Rectal smooth muscle tissue (tissue), 1 donor: ENCODE results near the gene TCEA3.
"Not testable (repeated sequence)": the region's sequence is repeated elsewhere in the genome, so short reads cannot be mapped to it uniquely, and the experiment has no call there.

Source experiments
- H3K27ac ChIP-seq: one replicate; pipeline ENCODE4 v1.7.0; 2013; ENCODE audit warnings: low read depth, low read length, inconsistent platforms
- H3K27me3 ChIP-seq: one replicate; pipeline ENCODE4 v1.7.0; 2013; ENCODE audit warnings: low read length; ENCODE audit not compliant: control insufficient read depth, insufficient read depth
- H3K36me3 ChIP-seq: one replicate; pipeline ENCODE4 v1.7.0; 2013; ENCODE audit warnings: low read length; ENCODE audit not compliant: control insufficient read depth, insufficient read depth
- H3K4me1 ChIP-seq: one replicate; pipeline ENCODE4 v1.7.0; 2013; ENCODE audit warnings: low read length; ENCODE audit not compliant: control insufficient read depth, insufficient read depth
- H3K4me3 ChIP-seq: one replicate; pipeline ENCODE4 v1.7.0; 2013; ENCODE audit warnings: low read length
- H3K9ac ChIP-seq: one replicate; pipeline ENCODE4 v1.7.0; 2013; ENCODE audit warnings: low read length

TCEA3 gene

GRCh38 chr1:23376890-23377811, 47.4 kb downstream of the TCEA3 start:
- H3K36me3 ChIP-seq = peaks cover 4% of the 10 kb centered on the region
- peak overlapping the region; percentile 86 for H3K27ac ChIP-seq
- peaks cover 9% of the 10 kb centered on the region for H3K4me1 ChIP-seq
- no peak overlapping the region for H3K4me3 ChIP-seq
- no peaks in the 10 kb centered on the region for H3K27me3 ChIP-seq
- no peak overlapping the region for H3K9ac ChIP-seq

- H3K36me3 ChIP-seq, H3K27me3 ChIP-seq, H3K4me3 ChIP-seq, H3K27ac ChIP-seq, H3K9ac ChIP-seq: not testable (repeated sequence)
- H3K4me1 ChIP-seq = peaks cover 33% of the 10 kb centered on the region
These were observed 50.3 kb downstream of the TCEA3 start for GRCh38 chr1:23374079-23374735.

- H3K4me1 ChIP-seq = peaks cover 35% of the 10 kb centered on the region
- H3K27ac ChIP-seq = no peak overlapping the region
- no peaks in the 10 kb centered on the region for H3K27me3 ChIP-seq
These were observed 52.3 kb downstream of the TCEA3 start for GRCh38 chr1:23371987-23372880.

GRCh38 chr1:23370709-23371584, 53.6 kb downstream of the TCEA3 start:
- no peaks in the 10 kb centered on the region for H3K27me3 ChIP-seq
- H3K9ac ChIP-seq = no peak overlapping the region
- H3K36me3 ChIP-seq = no peaks in the 10 kb centered on the region
- peak overlapping the region; percentile 96 for H3K27ac ChIP-seq
- peak overlapping the region; percentile 0 for H3K4me3 ChIP-seq
- H3K4me1 ChIP-seq = peaks cover 36% of the 10 kb centered on the region

More at GRCh38 chr1:23371987-23372880, 52.3 kb downstream of the TCEA3 start:
- no peak overlapping the region for H3K9ac ChIP-seq
- no peak overlapping the region for H3K4me3 ChIP-seq
- no peaks in the 10 kb centered on the region for H3K36me3 ChIP-seq

- H3K27ac ChIP-seq = peak overlapping the region; percentile 96
- H3K9ac ChIP-seq = no peak overlapping the region
- peaks cover 36% of the 10 kb centered on the region for H3K4me1 ChIP-seq
- H3K4me3 ChIP-seq = peak overlapping the region; percentile 92
- no peaks in the 10 kb centered on the region for H3K36me3 ChIP-seq
- H3K27me3 ChIP-seq = no peaks in the 10 kb centered on the region
These were observed 54.2 kb downstream of the TCEA3 start for GRCh38 chr1:23370330-23370708.

- Histone ChIP-seq H3K36me3 (peaks cover 3% of the 10 kb centered on the region), H3K4me1 (peaks cover 36% of the 10 kb centered on the region), H3K27ac (peak within 1 kb of the TSS; percentile 96), H3K9ac (peak within 1 kb of the TSS; percentile 82), H3K27me3 (no peaks in the 10 kb centered on the region), H3K4me3 (peak within 1 kb of the TSS; percentile 92)
These were observed 55.1 kb downstream of the TCEA3 start, which contains the start of gene ZNF436 for GRCh38 chr1:23369335-23370013. Gene ZNF436 (minus strand): TSS chr1:23369836. CDS start chr1:23368005, 1,831 bp downstream.

- Histone ChIP-seq H3K4me3 (peak overlapping the region; percentile 92), H3K36me3 (peaks cover 6% of the 10 kb centered on the region), H3K4me1 (peaks cover 36% of the 10 kb centered on the region)
These were observed 55.8 kb downstream of the TCEA3 start for GRCh38 chr1:23368562-23369334.

GRCh38 chr1:23367791-23368561, 56.6 kb downstream of the TCEA3 start:
- Histone ChIP-seq H3K9ac (peak overlapping the region; percentile 83), H3K36me3 (peaks cover 12% of the 10 kb centered on the region), H3K4me1 (peaks cover 36% of the 10 kb centered on the region), H3K27me3 (no peaks in the 10 kb centered on the region), H3K27ac (peak overlapping the region; percentile 96), H3K4me3 (peak overlapping the region; percentile 94)

More at GRCh38 chr1:23368562-23369334, 55.8 kb downstream of the TCEA3 start:
- H3K9ac ChIP-seq = peak overlapping the region; percentile 82
- H3K27me3 ChIP-seq = no peaks in the 10 kb centered on the region
- peak overlapping the region; percentile 96 for H3K27ac ChIP-seq

- H3K4me1 ChIP-seq = peaks cover 36% of the 10 kb centered on the region
- H3K36me3 ChIP-seq = peaks cover 18% of the 10 kb centered on the region
- H3K9ac ChIP-seq = peak overlapping the region; percentile 83
- peak overlapping the region; percentile 80 for H3K27ac ChIP-seq
- H3K4me3 ChIP-seq = peak overlapping the region; percentile 94
- H3K27me3 ChIP-seq = no peaks in the 10 kb centered on the region
These were observed 57.1 kb downstream of the TCEA3 start for GRCh38 chr1:23367451-23367790.

GRCh38 chr1:23366598-23366997, 58.0 kb downstream of the TCEA3 start:
- H3K9ac ChIP-seq = no peak overlapping the region
- no peak overlapping the region for H3K27ac ChIP-seq
- peaks cover 30% of the 10 kb centered on the region for H3K4me1 ChIP-seq
- H3K27me3 ChIP-seq = no peaks in the 10 kb centered on the region
- peaks cover 26% of the 10 kb centered on the region for H3K36me3 ChIP-seq
- peak overlapping the region; percentile 4 for H3K4me3 ChIP-seq
